GM23338 (cell line): ENCODE results near the gene CD1C. TPM values are rescaled to one million over a fixed set of nuclear protein-coding genes. Genes with fewer than 3 reads are reported as not detected.
"Not testable (repeated sequence)": the region's sequence is repeated elsewhere in the genome, so short reads cannot be mapped to it uniquely, and the experiment has no call there.

Experiments
- ATAC-seq: fragments of 200-7000 bp; cut with Tn5 transposase; 3 replicates; pipeline ENCODE4 v1.9.1; 2020
- DNase-seq: peaks from one replicate; pipeline ENCODE4 v3.0.0-alpha.2; 2015; ENCODE audit warnings: low spot score
- H2AFZ ChIP-seq: fragments of 200-600 bp; sonication (generic); 2 replicates; pipeline ENCODE4 v1.8.0; 2016; ENCODE audit warnings: antibody characterized with exemption, mild to moderate bottlenecking, moderate library complexity
- H3F3A ChIP-seq: fragments of 200-600 bp; sonication (generic); replicated peaks from 2 replicates; pipeline ENCODE4 v1.8.0; 2017; ENCODE audit warnings: antibody characterized with exemption, mixed run types, low read depth
- H3K27ac ChIP-seq: fragments of 200-600 bp; sonication (generic); 2 replicates; pipeline ENCODE4 v1.6.1; 2016; ENCODE audit warnings: low read depth
- H3K27me3 ChIP-seq: fragments of 200-600 bp; sonication (generic); 2 replicates; pipeline ENCODE4 v1.8.0; 2016; ENCODE audit warnings: mild to moderate bottlenecking, mixed run types, moderate library complexity; ENCODE audit not compliant: insufficient read depth
- H3K36me3 ChIP-seq: fragments of 200-600 bp; sonication (generic); 2 replicates; pipeline ENCODE4 v1.8.0; 2016; ENCODE audit warnings: mild to moderate bottlenecking; ENCODE audit not compliant: insufficient read depth
- H3K4me1 ChIP-seq: fragments of 200-600 bp; sonication (generic); 2 replicates; pipeline ENCODE4 v1.8.0; 2016; ENCODE audit warnings: mild to moderate bottlenecking, moderate library complexity; ENCODE audit not compliant: insufficient read depth
- H3K4me2 ChIP-seq: fragments of 200-600 bp; sonication (generic); 2 replicates; pipeline ENCODE4 v1.7.1; 2017; ENCODE audit warnings: mixed run types
- H3K4me3 ChIP-seq: fragments of 200-600 bp; sonication (generic); 2 replicates; pipeline ENCODE4 v1.6.1; 2016; ENCODE audit warnings: mixed run types
- H3K79me2 ChIP-seq: fragments of 200-600 bp; sonication (generic); replicated peaks from 2 replicates; pipeline ENCODE4 v1.8.0; 2017; ENCODE audit warnings: mild to moderate bottlenecking; ENCODE audit not compliant: insufficient read depth
- H3K9me2 ChIP-seq: fragments of 200-600 bp; sonication (generic); 2 replicates; pipeline ENCODE4 v1.8.0; 2017; ENCODE audit not compliant: insufficient read depth
- H4K20me1 ChIP-seq: fragments of 200-600 bp; sonication (generic); replicated peaks from 2 replicates; pipeline ENCODE4 v1.8.0; 2017; ENCODE audit warnings: mild to moderate bottlenecking; ENCODE audit not compliant: insufficient read depth
- H3K27ac Mint-ChIP-seq: 2 replicates; pipeline ENCODE4 v1.8.0; 2020; ENCODE audit warnings: inconsistent platforms, mild to moderate bottlenecking, moderate library complexity, mixed read lengths
- H3K27me3 Mint-ChIP-seq: 3 replicates; pipeline ENCODE4 v1.8.0; 2022; ENCODE audit warnings: low read depth, mild to moderate bottlenecking, moderate library complexity, mixed read lengths, inconsistent platforms; ENCODE audit not compliant: insufficient read depth, poor library complexity
- H3K36me3 Mint-ChIP-seq: 3 replicates; pipeline ENCODE4 v1.8.0; 2021; ENCODE audit warnings: low read depth, mild to moderate bottlenecking, inconsistent platforms, moderate library complexity, mixed read lengths
- H3K4me1 Mint-ChIP-seq: 3 replicates; pipeline ENCODE4 v1.8.0; 2020; ENCODE audit warnings: mild to moderate bottlenecking, inconsistent platforms, mixed read lengths
- H3K4me3 Mint-ChIP-seq: 3 replicates; pipeline ENCODE4 v1.8.0; 2021; ENCODE audit warnings: moderate library complexity, mild to moderate bottlenecking, inconsistent platforms, mixed read lengths
- H3K9me3 Mint-ChIP-seq: 3 replicates; pipeline ENCODE4 v1.8.0; 2020; ENCODE audit warnings: moderate library complexity, mild to moderate bottlenecking, inconsistent platforms, mixed read lengths
- polyA plus RNA-seq: library from polyadenylated mRNA; unstranded; fragments of >200 nt; fragmentation: Nextera tagmentation; extraction: Ambion mirVana; gene quantifications from 2 replicates; pipeline ENCODE4 v1.2.1, GENCODE V29; 2016
- total RNA-seq: library from RNA; depleted of rRNA; stranded (reverse); fragments of >200 nt; shearing (Covaris generic); gene quantifications from 2 replicates; pipeline ENCODE4 v1.2.3, GENCODE V29; 2014; rRNA removed
- TF ChIP-seq, protein P1 (sequence below): fragments of 250-450 bp; sonication (Bioruptor Pico); IDR thresholded peaks from 2 replicates; pipeline ENCODE4 v1.5.0; 2020; ENCODE audit warnings: mild to moderate bottlenecking, moderate library complexity

Gene CD1C
- total and polyA plus RNA-seq, 2 experiments from 2014 or later = not detected

DNA sequence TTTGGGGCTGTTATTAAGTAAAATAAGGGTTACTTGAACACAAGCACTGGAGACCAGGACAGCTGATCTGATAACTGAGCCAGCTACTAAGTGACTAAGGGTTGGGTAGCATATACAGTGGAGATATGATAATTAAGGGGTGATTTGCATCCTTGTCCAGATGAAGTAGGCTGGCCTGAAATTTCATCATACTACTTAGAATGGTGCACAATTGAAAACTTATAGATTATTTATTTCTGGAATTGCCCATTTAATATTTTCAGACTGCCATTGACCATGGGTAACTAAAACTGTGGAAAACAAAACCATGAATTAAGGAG, 45.5 kb downstream of the CD1C start (continued):
- TF ChIP-seq, protein P1, sequence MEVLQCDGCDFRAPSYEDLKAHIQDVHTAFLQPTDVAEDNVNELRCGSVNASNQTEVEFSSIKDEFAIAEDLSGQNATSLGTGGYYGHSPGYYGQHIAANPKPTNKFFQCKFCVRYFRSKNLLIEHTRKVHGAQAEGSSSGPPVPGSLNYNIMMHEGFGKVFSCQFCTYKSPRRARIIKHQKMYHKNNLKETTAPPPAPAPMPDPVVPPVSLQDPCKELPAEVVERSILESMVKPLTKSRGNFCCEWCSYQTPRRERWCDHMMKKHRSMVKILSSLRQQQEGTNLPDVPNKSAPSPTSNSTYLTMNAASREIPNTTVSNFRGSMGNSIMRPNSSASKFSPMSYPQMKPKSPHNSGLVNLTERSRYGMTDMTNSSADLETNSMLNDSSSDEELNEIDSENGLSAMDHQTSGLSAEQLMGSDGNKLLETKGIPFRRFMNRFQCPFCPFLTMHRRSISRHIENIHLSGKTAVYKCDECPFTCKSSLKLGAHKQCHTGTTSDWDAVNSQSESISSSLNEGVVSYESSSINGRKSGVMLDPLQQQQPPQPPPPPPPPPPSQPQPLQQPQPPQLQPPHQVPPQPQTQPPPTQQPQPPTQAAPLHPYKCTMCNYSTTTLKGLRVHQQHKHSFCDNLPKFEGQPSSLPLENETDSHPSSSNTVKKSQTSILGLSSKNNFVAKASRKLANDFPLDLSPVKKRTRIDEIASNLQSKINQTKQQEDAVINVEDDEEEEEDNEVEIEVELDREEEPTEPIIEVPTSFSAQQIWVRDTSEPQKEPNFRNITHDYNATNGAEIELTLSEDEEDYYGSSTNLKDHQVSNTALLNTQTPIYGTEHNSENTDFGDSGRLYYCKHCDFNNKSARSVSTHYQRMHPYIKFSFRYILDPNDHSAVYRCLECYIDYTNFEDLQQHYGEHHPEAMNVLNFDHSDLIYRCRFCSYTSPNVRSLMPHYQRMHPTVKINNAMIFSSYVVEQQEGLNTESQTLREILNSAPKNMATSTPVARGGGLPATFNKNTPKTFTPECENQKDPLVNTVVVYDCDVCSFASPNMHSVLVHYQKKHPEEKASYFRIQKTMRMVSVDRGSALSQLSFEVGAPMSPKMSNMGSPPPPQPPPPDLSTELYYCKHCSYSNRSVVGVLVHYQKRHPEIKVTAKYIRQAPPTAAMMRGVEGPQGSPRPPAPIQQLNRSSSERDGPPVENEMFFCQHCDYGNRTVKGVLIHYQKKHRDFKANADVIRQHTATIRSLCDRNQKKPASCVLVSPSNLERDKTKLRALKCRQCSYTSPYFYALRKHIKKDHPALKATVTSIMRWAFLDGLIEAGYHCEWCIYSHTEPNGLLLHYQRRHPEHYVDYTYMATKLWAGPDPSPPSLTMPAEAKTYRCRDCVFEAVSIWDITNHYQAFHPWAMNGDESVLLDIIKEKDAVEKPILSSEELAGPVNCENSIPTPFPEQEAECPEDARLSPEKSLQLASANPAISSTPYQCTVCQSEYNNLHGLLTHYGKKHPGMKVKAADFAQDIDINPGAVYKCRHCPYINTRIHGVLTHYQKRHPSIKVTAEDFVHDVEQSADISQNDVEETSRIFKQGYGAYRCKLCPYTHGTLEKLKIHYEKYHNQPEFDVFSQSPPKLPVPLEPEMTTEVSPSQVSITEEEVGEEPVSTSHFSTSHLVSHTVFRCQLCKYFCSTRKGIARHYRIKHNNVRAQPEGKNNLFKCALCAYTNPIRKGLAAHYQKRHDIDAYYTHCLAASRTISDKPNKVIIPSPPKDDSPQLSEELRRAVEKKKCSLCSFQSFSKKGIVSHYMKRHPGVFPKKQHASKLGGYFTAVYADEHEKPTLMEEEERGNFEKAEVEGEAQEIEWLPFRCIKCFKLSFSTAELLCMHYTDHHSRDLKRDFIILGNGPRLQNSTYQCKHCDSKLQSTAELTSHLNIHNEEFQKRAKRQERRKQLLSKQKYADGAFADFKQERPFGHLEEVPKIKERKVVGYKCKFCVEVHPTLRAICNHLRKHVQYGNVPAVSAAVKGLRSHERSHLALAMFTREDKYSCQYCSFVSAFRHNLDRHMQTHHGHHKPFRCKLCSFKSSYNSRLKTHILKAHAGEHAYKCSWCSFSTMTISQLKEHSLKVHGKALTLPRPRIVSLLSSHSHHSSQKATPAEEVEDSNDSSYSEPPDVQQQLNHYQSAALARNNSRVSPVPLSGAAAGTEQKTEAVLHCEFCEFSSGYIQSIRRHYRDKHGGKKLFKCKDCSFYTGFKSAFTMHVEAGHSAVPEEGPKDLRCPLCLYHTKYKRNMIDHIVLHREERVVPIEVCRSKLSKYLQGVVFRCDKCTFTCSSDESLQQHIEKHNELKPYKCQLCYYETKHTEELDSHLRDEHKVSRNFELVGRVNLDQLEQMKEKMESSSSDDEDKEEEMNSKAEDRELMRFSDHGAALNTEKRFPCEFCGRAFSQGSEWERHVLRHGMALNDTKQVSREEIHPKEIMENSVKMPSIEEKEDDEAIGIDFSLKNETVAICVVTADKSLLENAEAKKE = no peak

DNA sequence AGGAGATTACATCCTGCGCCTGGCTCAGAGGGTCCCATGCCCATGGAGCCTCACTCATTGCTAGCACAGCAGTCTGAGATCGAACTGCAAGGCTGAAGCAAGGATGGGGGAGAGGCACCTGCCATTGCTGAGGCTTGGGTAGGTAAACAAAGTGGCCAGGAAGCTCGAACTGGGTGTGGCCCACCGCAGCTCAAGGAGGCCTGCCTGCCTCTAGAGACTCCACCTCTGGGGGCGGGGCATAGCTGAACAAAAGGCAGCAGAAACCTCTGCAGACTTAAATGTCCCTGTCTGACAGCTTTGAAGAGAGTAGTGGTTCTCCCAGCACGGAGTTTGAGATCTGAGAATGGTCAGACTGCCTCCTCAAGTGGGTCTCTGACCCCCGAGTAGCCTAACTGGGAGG, 46.7 kb downstream of the CD1C start:
- peak; percentile 27 for DNase-seq

More for the DNA sequence above, 46.7 kb downstream of the CD1C start:
- not testable (repeated sequence) for H3K9me2 ChIP-seq, H3K4me1 ChIP-seq, H3K36me3 ChIP-seq, H3K27me3 Mint-ChIP-seq, H3K4me2 ChIP-seq, H3K9me3 Mint-ChIP-seq, ATAC-seq, H3K4me1 Mint-ChIP-seq, H3K4me3 Mint-ChIP-seq, H3F3A ChIP-seq, H3K27ac ChIP-seq, H3K27ac Mint-ChIP-seq, H3K4me3 ChIP-seq, H3K36me3 Mint-ChIP-seq, H3K79me2 ChIP-seq, H3K27me3 ChIP-seq, H2AFZ ChIP-seq, H4K20me1 ChIP-seq

Other genes with a start within 250 kb of the CD1C start
- gene CD1D, start 109.0 kb upstream of the CD1C start, total RNA-seq = 1.3 and 2.7 TPM in 2 replicates
- 1.5 and 1.7 TPM in 2 replicates for gene CD1D, start 109.0 kb upstream of the CD1C start, polyA plus RNA-seq
- not detected in 2 replicates for gene CD1A, start 35.5 kb upstream of the CD1C start, total RNA-seq
- not detected in 2 replicates for gene CD1A, start 35.5 kb upstream of the CD1C start, polyA plus RNA-seq
- not detected in 2 replicates for gene CD1B, start 41.6 kb downstream of the CD1C start, total RNA-seq
- gene CD1B, start 41.6 kb downstream of the CD1C start, polyA plus RNA-seq = not detected in 2 replicates
- not detected in 2 replicates for gene CD1E, start 64.0 kb downstream of the CD1C start, total RNA-seq
- gene CD1E, start 64.0 kb downstream of the CD1C start, polyA plus RNA-seq = not detected in 2 replicates
- not detected in 2 replicates for gene OR10T2, start 109.5 kb downstream of the CD1C start, total RNA-seq
- gene OR10T2, start 109.5 kb downstream of the CD1C start, polyA plus RNA-seq = not detected in 2 replicates
- gene OR10K2, start 136.3 kb downstream of the CD1C start, total RNA-seq = not detected in 2 replicates
- gene OR10K2, start 136.3 kb downstream of the CD1C start, polyA plus RNA-seq = not detected in 2 replicates
- not detected in 2 replicates for gene OR10K1, start 171.9 kb downstream of the CD1C start, total RNA-seq
- not detected in 2 replicates for gene OR10K1, start 171.9 kb downstream of the CD1C start, polyA plus RNA-seq
- not detected in 2 replicates for gene OR10R2, start 182.3 kb downstream of the CD1C start, total RNA-seq
- gene OR10R2, start 182.3 kb downstream of the CD1C start, polyA plus RNA-seq = not detected in 2 replicates